ENCODE data around the gene DAGLA.

The DAGLA gene

DNA sequence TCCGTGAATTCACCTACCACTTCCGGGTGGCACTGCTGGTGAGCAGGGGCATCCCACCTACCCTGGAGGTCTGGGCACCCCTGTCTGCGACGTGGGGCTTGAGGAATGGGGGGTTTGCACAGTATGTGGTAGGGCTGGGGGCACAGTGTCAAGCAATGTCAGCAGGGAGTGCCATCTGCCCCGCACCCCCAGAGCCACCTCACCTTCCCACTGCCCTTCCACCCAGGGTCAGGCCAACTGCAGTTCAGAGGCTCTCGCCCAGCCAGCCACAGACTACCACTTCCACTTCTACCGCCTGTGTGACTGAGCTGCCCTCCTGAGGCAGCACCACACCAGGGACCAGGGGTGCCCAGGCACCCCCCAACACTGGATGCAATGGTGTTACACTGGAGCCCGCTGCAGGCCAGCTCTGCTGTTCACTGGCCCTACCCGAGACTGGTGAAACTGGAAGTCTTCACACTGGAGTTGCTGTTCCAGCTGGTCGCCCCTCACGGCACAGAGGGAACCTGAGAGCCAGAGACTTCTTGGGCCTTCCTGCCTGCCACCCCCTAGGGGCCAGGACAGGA lies 105.7 kb downstream of the DAGLA start:
- DNase-seq, result no peak

- peak; percentile 23 for DNase-seq
Observed at GRCh38 chr11:61787928-61788491, 107.8 kb downstream of the DAGLA start.

DNA sequence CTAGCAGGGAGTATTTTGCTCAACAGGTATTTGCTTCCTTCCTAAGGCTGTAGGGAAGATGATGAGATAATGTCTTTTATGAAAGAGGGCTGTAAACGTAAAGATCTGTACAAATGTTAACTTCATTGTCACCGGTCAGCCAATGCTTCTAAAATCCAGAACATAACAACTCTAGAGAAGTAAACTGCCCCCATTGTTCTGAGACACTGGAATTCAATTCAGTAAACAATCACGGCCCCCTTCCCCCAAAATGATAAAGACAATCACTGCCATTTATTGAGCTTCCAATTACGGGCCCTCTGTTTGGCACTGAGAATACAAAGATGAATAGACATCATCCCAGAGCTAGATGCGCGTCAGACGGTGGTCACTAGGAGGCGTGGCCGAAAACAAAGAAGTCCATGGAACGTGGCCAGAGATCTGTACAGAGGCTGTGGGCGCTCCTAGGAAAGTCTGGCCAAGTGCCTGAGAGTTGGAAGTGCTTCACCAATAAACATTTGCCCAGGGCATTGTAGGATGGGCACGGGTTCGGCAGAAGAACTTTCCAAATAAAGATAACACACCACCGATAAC lies 111.6 kb downstream of the DAGLA start:
- DNase-seq, result peak; percentile 18

GRCh38 chr11:61792310-61793082 lies 112.3 kb downstream of the DAGLA start, which contains the start of the genes FEN1 and TMEM258:
Gene FEN1 (plus strand): TSS chr11:61792911. CDS start chr11:61795362, 2,451 bp downstream.
Gene TMEM258 (minus strand): TSS chr11:61792599. CDS start chr11:61792558, 41 bp downstream.
- peak; percentile 86 for DNase-seq

DNA sequence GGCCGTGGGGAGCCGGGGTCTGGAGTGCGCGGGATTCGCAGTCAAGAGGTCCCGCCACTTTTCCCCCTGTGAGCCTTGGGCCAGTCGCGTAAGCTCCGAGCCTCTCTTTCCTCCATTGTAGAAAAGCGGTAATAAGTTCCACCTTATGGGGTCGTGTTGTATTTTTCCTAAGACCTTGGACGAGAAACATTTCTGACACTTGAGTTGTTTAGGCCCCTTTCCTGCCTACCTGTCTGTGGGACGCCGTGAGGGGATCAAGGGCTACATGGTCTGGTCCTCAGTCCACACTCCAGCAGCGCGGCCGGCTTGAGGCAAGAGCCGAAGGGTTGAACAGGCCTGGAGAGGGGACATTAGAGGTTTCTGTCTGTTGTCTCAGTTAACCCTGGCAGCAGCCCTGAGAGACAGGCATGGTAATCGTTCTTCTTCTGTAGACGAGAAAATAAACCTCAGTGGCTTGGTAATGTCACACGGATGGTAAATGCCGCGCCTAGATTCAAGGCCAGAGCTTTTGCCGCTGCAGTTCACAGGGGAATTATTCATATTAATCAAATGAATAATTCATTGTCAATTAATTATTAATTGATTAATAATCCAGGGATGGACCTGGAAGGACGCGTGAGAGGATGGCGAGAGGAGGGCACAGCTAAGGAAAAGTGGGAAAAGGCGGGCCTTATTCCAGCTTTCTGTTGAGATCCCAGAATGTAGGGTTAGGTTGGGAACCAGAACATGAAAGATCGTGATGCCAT lies 113.1 kb downstream of the DAGLA start:
- DNase-seq, result no peak

- DNase-seq, result no peak
Observed at GRCh38 chr11:61793829-61794204, 113.6 kb downstream of the DAGLA start.

GRCh38 chr11:61794579-61794978 lies 114.4 kb downstream of the DAGLA start:
- no peak for DNase-seq

- no peak for DNase-seq
Observed at GRCh38 chr11:61795459-61795858, 115.3 kb downstream of the DAGLA start.

- no peak for DNase-seq
Observed at GRCh38 chr11:61795876-61796526, 115.8 kb downstream of the DAGLA start.

All from CD4-positive, alpha-beta T cell treated with Interleukin-17A for 4 hours (primary cell).